Stimulated activated naive CD8-positive, alpha-beta T cell treated with anti-CD3 and anti-CD28 coated beads, Interleukin-15, amount 100 ng/mL, for 72 hours (primary cell): ENCODE measurements around the gene RNF13.

ENCODE experiments used
- ATAC-seq: fragments of 150-1000 bp; cut with Tn5 transposase; 2 replicates; pipeline ENCODE4 v1.10.0; 2021; ENCODE audit warnings: mild to moderate bottlenecking, moderate library complexity
- DNase-seq, 2 donors: peaks; one replicate each; pipeline ENCODE4 v3.0.0; 2021 to 2022
- H3K27ac Mint-ChIP-seq, 2 donors: one replicate each; pipeline ENCODE4 v1.8.0; 2022; ENCODE audit warnings: mild to moderate bottlenecking in 2 of 2, mixed read lengths in 2 of 2, moderate library complexity in 2 of 2
- H3K27me3 Mint-ChIP-seq: one replicate; pipeline ENCODE4 v1.8.0; 2022; ENCODE audit warnings: mixed read lengths
- H3K4me1 Mint-ChIP-seq: one replicate; pipeline ENCODE4 v1.8.0; 2022; ENCODE audit warnings: mild to moderate bottlenecking, mixed read lengths
- H3K4me3 Mint-ChIP-seq, 2 donors: one replicate each; pipeline ENCODE4 v1.8.0; 2022; ENCODE audit warnings: mild to moderate bottlenecking in 2 of 2, mixed read lengths in 2 of 2, moderate library complexity in 1 of 2
- H3K9me3 Mint-ChIP-seq, 2 donors: one replicate each; pipeline ENCODE4 v1.8.0; 2022; ENCODE audit warnings: mixed read lengths in 2 of 2

Gene RNF13

GRCh38 chr3:149999421-149999820 is 186.4 kb downstream of the RNF13 start:
- H3K4me3 Mint-ChIP-seq = no peak overlapping the region
- peaks cover 14 to 26% of the 10 kb centered on the region in 2 donors for H3K9me3 Mint-ChIP-seq
- peaks cover 25% of the 10 kb centered on the region for H3K27me3 Mint-ChIP-seq
- no peak overlapping the region for H3K27ac Mint-ChIP-seq
- no peaks in the 10 kb centered on the region for H3K4me1 Mint-ChIP-seq
- ATAC-seq (no peak), DNase-seq (no peak)

GRCh38 chr3:150000641-150001040 is 187.6 kb downstream of the RNF13 start:
- no peak for ATAC-seq
- no peak for DNase-seq
- no peak overlapping the region for H3K4me3 Mint-ChIP-seq
- H3K27ac Mint-ChIP-seq = no peak overlapping the region
- H3K9me3 Mint-ChIP-seq = peaks cover 2 to 14% of the 10 kb centered on the region in 2 donors
- peaks cover 15% of the 10 kb centered on the region for H3K27me3 Mint-ChIP-seq
- H3K4me1 Mint-ChIP-seq = no peaks in the 10 kb centered on the region

- no peak for DNase-seq
- H3K4me3 Mint-ChIP-seq = no peak overlapping the region
- H3K9me3 Mint-ChIP-seq = no peaks in the 10 kb centered on the region
- ATAC-seq = no peak
- H3K27ac Mint-ChIP-seq = no peak overlapping the region
- H3K4me1 Mint-ChIP-seq = no peaks in the 10 kb centered on the region
- H3K27me3 Mint-ChIP-seq = peaks cover 13% of the 10 kb centered on the region
Measured at GRCh38 chr3:150005243-150006112, 192.5 kb downstream of the RNF13 start.

- peaks cover 13% of the 10 kb centered on the region for H3K27me3 Mint-ChIP-seq
- no peaks in the 10 kb centered on the region for H3K9me3 Mint-ChIP-seq
- DNase-seq (no peak), ATAC-seq (no peak)
- no peaks in the 10 kb centered on the region for H3K4me1 Mint-ChIP-seq
- no peak overlapping the region for H3K27ac Mint-ChIP-seq
- no peak overlapping the region for H3K4me3 Mint-ChIP-seq
Measured at GRCh38 chr3:150006794-150007193, 193.8 kb downstream of the RNF13 start.
